Measurements from ENCODE around the gene TMC1. TPM values are rescaled to one million over a fixed set of nuclear protein-coding genes. Genes with fewer than 3 reads are reported as not detected.

The TMC1 gene
- total RNA-seq, 1 donor from 2014 or later: not detected

GRCh38 chr9:72614067-72614466, 92.7 kb downstream of the TMC1 start:
- Mint-ChIP-seq H3K4me3 (ENCODE audit: unreplicated experiment) (no peak overlapping the region), H3K27ac (ENCODE audit: unreplicated experiment) (no peak overlapping the region), H3K4me1 (ENCODE audit: unreplicated experiment) (no peaks in the 10 kb centered on the region), H3K27me3 (ENCODE audit: unreplicated experiment) (no peaks in the 10 kb centered on the region), H3K9me3 (ENCODE audit: unreplicated experiment) (no peaks in the 10 kb centered on the region), H3K36me3 (ENCODE audit: unreplicated experiment) (no peaks in the 10 kb centered on the region)
- TF ChIP-seq, protein P1, sequence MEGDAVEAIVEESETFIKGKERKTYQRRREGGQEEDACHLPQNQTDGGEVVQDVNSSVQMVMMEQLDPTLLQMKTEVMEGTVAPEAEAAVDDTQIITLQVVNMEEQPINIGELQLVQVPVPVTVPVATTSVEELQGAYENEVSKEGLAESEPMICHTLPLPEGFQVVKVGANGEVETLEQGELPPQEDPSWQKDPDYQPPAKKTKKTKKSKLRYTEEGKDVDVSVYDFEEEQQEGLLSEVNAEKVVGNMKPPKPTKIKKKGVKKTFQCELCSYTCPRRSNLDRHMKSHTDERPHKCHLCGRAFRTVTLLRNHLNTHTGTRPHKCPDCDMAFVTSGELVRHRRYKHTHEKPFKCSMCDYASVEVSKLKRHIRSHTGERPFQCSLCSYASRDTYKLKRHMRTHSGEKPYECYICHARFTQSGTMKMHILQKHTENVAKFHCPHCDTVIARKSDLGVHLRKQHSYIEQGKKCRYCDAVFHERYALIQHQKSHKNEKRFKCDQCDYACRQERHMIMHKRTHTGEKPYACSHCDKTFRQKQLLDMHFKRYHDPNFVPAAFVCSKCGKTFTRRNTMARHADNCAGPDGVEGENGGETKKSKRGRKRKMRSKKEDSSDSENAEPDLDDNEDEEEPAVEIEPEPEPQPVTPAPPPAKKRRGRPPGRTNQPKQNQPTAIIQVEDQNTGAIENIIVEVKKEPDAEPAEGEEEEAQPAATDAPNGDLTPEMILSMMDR (IDR thresholded peaks at IDR 0.05): no peak
- no peak for DNase-seq (ENCODE audit: extremely low spot score, unreplicated experiment)

DNA sequence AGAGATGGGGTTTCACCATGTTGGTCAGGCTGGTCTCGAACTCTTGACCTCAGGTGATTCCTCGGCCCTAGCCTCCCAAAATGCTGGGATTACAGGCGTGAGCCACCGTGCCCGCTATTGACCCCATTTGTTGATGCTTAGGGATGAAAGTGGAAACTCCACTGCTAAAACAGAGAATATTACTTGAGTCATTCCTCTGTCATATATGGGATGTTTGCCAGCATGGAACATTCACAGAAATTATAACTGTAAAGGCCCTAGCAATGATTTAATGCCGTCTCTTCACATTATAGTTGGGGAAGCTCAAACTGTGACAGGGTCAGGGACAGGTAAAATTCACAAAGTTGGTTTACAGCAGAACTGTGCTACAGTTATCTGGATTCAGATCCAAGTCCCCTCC, 94.5 kb downstream of the TMC1 start:
- Mint-ChIP-seq H3K27ac (ENCODE audit: unreplicated experiment) (no peak overlapping the region), H3K4me3 (ENCODE audit: unreplicated experiment) (no peak overlapping the region), H3K36me3 (ENCODE audit: unreplicated experiment) (no peaks in the 10 kb centered on the region), H3K4me1 (ENCODE audit: unreplicated experiment) (no peaks in the 10 kb centered on the region), H3K9me3 (ENCODE audit: unreplicated experiment) (no peaks in the 10 kb centered on the region), H3K27me3 (ENCODE audit: unreplicated experiment) (no peaks in the 10 kb centered on the region)
- TF ChIP-seq, protein P1 (IDR thresholded peaks at IDR 0.05): no peak
- DNase-seq (ENCODE audit: extremely low spot score, unreplicated experiment): no peak

DNA sequence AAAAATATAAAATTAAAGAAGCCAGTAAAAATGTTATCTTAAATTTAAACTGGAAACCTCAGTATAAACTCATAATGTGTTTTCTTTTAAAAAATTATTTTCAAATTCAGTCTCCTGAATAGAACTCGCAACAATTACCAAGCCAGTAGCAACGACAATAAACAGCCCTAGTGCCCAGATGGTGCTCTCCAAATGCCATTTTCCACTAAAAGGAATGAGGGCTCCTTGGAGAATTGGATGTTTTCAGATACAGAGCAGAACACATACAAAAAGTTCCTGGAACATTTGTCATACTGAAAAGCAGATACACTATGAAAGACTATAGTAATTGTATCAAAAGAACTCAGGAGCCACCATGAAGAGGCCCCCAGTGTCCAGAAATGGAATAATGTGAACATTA, 97.4 kb downstream of the TMC1 start:
- DNase-seq (ENCODE audit: extremely low spot score, unreplicated experiment): no peak
- H3K36me3 Mint-ChIP-seq (ENCODE audit: unreplicated experiment): no peaks in the 10 kb centered on the region
- no peaks in the 10 kb centered on the region for H3K4me1 Mint-ChIP-seq (ENCODE audit: unreplicated experiment)
- H3K9me3 Mint-ChIP-seq (ENCODE audit: unreplicated experiment): peaks cover 3% of the 10 kb centered on the region
- no peak overlapping the region for H3K27ac Mint-ChIP-seq (ENCODE audit: unreplicated experiment)
- H3K4me3 Mint-ChIP-seq (ENCODE audit: unreplicated experiment): no peak overlapping the region
- H3K27me3 Mint-ChIP-seq (ENCODE audit: unreplicated experiment): no peaks in the 10 kb centered on the region
- TF ChIP-seq, protein P1 (IDR thresholded peaks at IDR 0.05): no peak

DNA sequence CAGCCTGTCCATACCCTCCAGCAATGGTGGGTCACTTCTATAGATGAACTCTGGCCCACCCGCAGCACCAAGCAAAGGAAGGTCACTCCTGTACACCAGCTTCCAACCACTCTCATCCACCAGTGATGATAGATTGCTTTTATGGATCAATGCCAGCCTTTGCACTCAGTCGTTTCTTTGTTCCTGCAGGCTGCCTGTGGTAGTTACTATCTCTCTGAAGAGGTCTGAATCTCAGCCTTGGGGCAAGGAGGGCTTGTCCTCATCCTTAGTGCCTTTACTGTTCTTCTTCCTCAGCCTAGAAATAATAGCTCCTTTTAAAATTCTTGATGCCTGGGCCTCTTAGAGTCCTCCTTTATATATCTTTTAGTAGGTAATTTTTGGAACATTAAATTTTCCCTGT, 100.8 kb downstream of the TMC1 start:
- H3K27me3 Mint-ChIP-seq (ENCODE audit: unreplicated experiment): peaks cover 2% of the 10 kb centered on the region
- TF ChIP-seq, protein P1 (IDR thresholded peaks at IDR 0.05): no peak
- H3K4me1 Mint-ChIP-seq (ENCODE audit: unreplicated experiment): no peaks in the 10 kb centered on the region
- H3K4me3 Mint-ChIP-seq (ENCODE audit: unreplicated experiment): no peak overlapping the region
- H3K36me3 Mint-ChIP-seq (ENCODE audit: unreplicated experiment): no peaks in the 10 kb centered on the region
- H3K9me3 Mint-ChIP-seq (ENCODE audit: unreplicated experiment): peaks cover 3% of the 10 kb centered on the region
- H3K27ac Mint-ChIP-seq (ENCODE audit: unreplicated experiment): no peak overlapping the region
- no peak for DNase-seq (ENCODE audit: extremely low spot score, unreplicated experiment)

- Mint-ChIP-seq H3K36me3 (ENCODE audit: unreplicated experiment) (no peaks in the 10 kb centered on the region), H3K9me3 (ENCODE audit: unreplicated experiment) (peaks cover 3% of the 10 kb centered on the region), H3K4me1 (ENCODE audit: unreplicated experiment) (no peaks in the 10 kb centered on the region), H3K27me3 (ENCODE audit: unreplicated experiment) (peaks cover 2% of the 10 kb centered on the region), H3K4me3 (ENCODE audit: unreplicated experiment) (no peak overlapping the region), H3K27ac (ENCODE audit: unreplicated experiment) (no peak overlapping the region)
- TF ChIP-seq, protein P1 (IDR thresholded peaks at IDR 0.05): no peak
- DNase-seq (ENCODE audit: extremely low spot score, unreplicated experiment): no peak
These were observed 101.7 kb downstream of the TMC1 start for GRCh38 chr9:72623156-72623555.
